GF-D8 (cell line): ENCODE data around the gene PLAU.
"Not testable (repeated sequence)": the region's sequence is repeated elsewhere in the genome, so short reads cannot be mapped to it uniquely, and the experiment has no call there.

Source experiments
- DNase-seq: peaks from one replicate; lab custom pipeline; 2025; lab: John Stamatoyannopoulos, UW

The PLAU gene

GRCh38 chr10:73950155-73950948 lies 39.4 kb downstream of the PLAU start:
- no peak for DNase-seq

DNA sequence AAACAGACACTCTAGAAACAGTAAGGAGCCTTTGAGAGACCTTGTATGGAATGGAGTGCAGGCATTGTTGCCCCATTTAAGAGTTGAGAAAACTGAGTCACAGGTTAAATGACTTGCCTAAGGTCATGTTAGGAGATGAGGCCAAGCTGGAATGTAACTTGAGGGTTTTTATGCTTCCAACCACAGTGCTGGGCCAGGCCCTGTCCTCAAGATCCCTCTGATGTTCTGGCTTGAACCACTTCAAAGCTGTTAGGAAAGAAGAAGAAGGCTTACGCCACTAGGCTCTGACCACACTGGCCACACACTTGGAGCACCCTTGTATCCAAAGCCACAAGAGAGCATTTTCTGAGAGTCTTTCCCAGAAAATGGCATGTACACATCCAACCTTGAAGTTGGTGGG lies 42.7 kb downstream of the PLAU start:
- peak; percentile 83 for DNase-seq

DNA sequence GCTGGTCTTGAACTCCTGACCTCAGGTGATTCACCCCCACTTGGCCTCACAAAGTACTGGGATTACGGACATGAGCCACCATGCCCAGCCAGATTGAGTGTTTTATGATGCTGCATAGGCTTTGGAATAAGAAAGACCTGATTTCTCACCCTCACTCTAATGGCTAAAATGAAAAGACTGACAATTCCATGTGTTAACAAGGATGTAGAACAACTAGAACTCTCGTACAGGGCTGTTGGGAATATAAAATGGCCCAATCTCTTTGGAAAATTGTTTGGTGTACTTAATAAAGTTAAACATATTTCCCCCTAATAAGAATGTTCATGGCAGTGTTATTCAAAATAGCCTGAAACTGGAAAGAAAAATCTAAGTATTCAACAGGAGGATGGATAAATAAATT lies 43.8 kb downstream of the PLAU start:
- no peak for DNase-seq

- no peak for DNase-seq
These were observed 44.8 kb downstream of the PLAU start for GRCh38 chr10:73955719-73956118.

- DNase-seq, result peak; percentile 95
These were observed 45.8 kb downstream of the PLAU start for GRCh38 chr10:73956476-73957359.

DNA sequence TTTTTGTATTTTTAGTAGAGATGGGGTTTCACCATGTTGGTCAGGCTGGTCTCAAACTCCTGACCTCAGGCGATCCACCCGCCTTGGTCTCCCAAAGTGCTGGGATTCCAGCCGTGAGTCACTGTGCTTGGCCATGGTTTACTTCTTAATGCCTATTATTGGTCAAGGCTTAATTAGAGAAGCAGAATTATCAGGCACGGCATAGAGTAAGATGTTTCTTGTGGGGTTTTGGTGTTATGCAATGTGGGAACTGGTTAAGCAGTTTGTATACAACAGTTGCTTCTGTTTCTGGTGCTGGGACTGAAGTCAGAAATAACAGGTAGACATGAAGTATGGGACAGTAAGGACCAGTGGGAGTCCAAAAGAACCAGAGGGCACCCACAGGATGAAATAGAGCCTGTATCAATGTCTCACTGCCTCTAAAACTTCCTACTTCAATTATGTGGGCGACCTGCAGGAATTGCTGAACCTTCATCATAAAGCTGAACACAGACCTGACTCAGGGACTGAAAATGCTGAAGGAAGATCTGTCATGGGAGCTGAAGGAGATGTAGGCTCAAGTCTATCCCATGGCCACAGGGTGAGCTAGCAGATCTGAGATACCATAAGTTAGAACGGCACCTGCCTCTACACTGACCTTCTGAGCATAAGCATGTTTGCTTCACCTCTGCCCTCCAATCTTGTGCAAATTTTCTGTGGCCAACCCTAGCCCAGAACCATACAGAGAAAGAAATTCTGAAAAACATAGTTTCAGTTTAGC lies 48.7 kb downstream of the PLAU start:
- DNase-seq, result peak; percentile 29

DNA sequence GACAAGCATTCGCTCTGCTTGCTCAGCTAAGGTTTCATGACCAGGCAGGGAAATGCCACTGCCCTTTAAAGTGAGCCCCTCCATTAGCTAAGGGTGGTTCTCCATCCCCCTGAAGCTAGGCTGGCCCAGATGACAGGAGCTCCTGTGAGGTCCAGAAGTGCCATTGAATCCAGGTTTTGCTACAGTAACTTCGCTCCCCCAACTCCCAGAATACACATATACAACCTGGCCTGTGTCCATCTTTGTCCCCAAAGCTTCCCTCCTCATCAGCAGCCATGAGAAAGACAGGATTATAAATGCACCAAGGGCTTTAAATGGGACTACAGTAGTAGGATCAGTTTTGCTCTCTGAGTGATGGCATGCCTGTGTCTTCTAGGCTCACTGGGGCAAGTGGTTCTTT lies 51.5 kb downstream of the PLAU start:
- DNase-seq, result no peak

DNA sequence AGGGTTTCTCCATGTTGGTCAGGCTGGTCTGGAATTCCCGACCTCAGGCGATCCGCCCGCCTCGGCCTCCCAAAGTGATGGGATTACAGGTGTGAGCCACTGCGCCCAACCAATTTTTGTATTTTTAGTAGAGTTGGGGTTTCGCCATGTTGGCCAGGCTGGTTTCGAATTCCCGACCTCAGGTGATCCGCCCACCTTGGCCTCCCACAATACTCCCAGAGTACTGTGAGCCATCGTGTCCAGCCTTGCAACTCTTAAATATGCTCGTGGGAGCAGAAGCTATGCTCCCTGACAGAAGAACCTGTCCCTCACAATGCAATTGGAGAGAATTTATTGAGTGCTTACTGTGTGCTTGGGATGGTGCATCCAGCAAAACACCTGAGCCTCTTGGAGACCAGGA lies 52.6 kb downstream of the PLAU start:
- DNase-seq, result not testable (repeated sequence)

GRCh38 chr10:73964743-73965142 lies 53.8 kb downstream of the PLAU start:
- no peak for DNase-seq

- not testable (repeated sequence) for DNase-seq
These were observed 54.4 kb downstream of the PLAU start for GRCh38 chr10:73965267-73965889.

DNA sequence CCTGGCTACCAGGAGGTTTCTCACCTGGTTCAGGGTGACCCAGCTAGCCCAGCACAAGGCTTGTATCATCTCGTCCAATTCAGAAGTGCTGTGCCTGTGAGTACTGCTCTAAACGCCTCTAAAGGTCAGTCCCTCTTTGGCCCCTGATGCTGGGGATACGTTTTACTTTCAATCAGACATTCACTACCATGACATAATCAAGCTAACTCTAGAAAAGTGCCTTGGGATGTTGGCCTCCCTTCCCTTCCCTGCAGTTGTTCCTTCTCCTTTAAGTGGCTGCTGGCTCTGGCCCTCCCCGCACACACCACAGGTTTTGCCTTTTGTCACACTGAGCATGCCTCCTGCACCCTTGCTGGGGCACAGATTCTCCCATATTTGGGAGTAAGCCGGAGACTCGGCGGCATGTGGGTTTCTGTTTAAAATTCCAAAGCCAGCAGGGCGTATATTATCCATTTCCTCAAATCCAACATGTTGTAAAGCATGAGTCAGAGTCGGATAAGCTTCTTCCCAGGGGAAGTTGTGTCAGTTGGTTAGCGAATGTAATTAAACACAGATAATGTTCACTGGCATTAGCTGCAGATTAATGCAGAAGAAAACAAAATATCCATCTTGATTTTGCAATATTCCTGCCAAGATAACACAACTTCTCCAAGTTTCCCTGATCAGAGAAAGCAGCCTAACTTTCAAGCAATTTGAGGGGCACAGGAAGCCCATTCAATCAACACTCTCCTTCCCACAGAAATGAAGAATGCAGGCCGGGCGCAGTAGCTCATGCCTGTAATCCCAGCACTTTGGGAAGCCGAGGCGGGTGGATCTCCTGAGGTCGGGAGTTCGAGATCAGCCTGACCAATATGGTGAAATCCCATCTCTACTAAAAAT lies 55.2 kb downstream of the PLAU start:
- no peak for DNase-seq

- no peak for DNase-seq
These were observed 56.1 kb downstream of the PLAU start for GRCh38 chr10:73967022-73967429.
